Activated CD4-positive, alpha-beta T cell treated with anti-CD3 and anti-CD28 coated beads for 24 hours (primary cell): ENCODE data around the gene NCAM1.

Source experiments
- DNase-seq, 2 donors: peaks; one replicate each; pipeline ENCODE4 v3.0.0-alpha.2; 2020; ENCODE audit warnings: low read depth in 2 of 2

NCAM1 gene

DNA sequence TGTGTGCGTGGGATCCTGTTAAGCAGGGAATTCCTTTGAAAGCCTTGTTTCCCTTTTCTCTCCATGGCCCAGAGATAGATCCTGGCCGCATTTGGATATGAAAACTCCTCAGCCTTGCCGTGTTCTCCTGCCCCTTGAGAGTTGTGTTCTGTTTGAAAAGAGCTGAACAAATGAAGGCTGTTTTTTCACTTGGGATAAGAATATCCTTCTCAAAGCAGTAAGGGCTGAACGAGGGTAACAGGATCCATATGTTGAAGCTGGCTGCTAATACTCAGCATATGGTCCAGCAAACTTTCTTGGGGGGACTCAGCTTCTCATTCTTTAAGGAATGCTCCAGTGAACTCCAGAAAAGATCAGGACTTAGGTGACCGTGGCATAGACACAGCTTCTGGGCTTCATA lies 238.6 kb downstream of the NCAM1 start:
- no peak for DNase-seq

- no peak for DNase-seq
Observed at GRCh38 chr11:113201054-113201818, 240.0 kb downstream of the NCAM1 start.

- DNase-seq = no peak
Observed at GRCh38 chr11:113202431-113202830, 241.2 kb downstream of the NCAM1 start.

DNA sequence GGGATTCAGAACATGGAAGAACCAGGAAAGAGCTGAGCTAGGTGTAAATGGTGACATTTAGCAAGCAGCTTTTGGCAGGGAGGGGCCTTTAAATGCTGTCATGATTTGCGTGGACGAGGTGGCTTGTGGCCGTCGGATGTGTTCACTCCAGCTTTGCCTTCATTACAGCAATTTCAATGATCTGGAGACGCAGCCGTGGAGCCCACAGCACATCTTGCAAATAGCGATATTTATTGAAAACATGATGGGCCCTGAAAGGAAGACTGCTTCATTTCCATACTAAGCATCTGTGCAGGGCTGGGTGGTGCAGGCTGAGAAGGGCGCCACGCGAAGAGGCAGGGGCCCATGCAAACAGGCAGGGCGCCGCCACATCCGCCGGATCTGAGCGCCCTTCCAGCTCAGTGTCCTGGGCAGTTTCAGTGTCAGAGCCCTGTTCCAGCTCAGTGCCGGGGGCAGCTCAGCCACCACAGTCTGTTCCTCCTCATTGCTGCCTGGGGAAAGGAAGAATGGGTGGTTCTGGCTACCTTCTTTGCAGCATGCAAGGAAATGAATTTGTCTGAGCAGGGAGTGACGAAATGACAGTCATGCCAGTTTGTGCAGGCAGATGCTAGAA lies 242.0 kb downstream of the NCAM1 start:
- DNase-seq = no peak

GRCh38 chr11:113204280-113204679 lies 243.1 kb downstream of the NCAM1 start:
- no peak for DNase-seq

DNA sequence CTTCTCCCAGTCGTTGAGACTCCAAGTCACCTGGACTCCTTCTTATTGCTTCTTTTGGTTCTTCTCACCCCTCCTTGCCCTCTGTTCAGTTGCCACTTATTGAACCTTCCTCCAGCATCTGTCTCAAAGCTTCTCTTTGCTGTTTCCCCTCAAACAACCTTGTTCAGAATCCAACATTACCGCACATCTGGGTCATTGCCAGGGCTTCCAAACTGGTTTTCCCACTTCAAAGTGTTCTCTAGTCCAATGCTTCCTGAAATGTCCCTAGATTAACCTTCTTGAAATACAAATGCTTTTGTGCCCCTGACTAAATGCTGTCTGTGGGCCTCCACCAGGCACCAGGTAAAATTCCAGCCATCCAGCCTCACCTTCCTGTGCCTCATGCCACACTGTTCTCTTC lies 252.3 kb downstream of the NCAM1 start:
- DNase-seq = no peak

GRCh38 chr11:113222241-113222640 lies 261.0 kb downstream of the NCAM1 start:
- DNase-seq = no peak

DNA sequence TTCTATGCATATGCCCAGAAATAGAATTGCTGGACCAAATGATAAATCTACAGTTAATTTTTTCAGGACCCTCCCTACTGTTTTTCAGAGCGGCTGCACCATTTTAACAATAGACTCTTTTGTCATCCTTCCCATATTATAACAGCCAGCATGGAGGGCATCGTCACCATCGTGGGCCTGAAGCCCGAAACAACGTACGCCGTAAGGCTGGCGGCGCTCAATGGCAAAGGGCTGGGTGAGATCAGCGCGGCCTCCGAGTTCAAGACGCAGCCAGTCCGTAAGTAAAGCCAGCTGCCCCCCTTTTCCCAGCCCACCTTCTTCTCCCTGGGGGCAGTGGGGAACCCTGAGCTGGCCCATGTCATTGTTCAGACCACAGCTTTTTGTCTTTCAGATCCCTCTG lies 273.7 kb downstream of the NCAM1 start:
- DNase-seq = no peak

DNA sequence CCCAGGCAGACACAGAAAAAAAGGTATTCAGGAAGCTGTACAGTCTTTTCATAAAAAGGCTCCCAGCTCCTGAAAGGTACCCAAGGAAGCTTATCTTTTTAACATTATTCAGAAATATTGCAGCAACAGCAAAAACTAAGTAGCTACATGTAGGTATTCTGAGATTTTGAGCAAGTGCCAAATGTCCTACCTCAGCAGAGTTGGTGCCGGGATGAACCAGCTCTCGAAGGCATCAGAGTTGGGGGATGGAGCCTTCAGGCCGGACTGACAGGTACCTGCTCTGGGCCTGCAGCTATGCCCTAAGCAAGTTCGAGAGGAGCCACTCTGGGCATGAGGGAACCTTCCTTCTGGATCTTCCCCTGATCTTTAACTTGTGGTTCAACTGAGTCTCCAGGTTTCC lies 276.0 kb downstream of the NCAM1 start:
- DNase-seq = no peak

GRCh38 chr11:113238721-113239120 lies 277.5 kb downstream of the NCAM1 start:
- no peak for DNase-seq

DNA sequence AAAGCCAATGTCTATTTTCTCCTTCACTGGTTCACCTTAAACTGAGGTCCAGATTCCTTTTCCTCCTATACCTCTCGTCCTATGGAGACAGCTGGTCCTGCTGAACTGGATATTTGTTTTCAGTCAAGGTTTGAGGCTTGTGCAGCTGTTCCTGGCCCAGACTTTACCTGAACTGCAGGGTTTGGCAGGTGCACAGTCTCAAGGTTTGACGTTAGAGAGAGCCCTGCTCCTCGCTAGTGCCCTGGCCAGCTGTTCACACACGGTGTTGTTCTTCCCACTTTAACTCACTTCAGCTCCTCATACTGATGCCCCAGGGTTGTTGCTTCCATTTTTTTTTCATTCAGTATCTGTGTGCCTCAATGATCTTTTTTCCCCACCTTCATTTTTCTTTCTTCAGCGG lies 279.2 kb downstream of the NCAM1 start:
- DNase-seq = no peak

DNA sequence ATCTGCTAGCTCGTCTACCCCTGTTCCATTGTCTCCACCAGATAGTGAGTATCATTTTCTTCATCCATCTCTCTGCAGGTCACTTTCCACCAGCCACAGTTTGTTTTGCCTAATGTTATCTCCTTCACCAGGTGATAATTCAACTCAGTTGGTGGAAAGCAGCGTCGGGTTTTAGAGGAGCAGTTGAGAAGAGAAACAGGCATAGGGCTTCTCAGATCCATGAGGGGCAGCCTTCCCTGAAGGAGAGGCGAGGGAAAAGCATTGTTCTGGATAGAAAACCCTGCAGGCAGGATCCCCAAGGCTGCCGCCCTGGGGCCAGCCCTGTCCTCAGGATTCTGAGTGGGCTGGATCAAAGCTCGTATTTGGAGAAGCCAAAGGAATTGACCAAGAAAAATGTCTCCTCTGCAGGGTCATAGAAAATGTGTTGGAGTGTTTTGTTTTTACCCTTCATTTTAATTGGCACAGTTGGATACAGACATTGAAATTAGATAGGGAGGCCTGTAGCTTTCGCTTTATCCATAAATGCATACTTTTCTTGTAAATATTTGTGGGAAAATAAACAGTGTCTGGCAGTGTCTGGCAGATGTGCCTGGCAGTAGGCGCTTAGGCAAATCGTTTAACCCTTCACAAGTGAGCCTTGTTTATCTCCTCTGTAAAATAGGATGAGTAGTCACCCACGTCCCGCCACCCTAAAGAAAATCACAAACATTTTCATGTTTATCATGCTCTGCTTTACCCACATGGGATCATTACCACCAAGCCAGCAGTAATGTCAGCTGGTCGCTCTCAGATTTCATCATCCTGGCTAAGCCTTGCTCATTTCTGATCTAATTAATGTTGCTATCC lies 279.8 kb downstream of the NCAM1 start:
- no peak for DNase-seq

DNA sequence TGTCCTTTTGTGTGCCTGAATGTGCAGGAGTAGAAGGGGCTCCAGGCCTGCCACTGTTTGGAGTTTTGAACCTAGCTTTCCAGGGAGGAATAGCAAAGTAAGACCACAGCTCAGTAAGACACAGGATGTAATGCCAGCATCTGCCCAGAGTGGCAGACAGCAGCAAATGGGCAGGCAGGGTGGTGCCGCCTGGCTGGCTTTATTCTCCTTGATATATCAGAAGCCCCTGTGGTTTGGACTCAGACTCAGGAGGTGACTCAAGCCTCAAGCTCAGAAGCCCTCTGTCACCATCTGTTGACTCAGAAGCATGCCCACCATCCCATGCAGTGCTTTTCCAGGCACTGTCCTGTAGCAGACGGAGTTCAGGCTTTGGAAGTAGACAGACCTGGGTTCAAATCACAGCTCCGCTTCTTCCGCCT lies 280.4 kb downstream of the NCAM1 start:
- DNase-seq = no peak

DNA sequence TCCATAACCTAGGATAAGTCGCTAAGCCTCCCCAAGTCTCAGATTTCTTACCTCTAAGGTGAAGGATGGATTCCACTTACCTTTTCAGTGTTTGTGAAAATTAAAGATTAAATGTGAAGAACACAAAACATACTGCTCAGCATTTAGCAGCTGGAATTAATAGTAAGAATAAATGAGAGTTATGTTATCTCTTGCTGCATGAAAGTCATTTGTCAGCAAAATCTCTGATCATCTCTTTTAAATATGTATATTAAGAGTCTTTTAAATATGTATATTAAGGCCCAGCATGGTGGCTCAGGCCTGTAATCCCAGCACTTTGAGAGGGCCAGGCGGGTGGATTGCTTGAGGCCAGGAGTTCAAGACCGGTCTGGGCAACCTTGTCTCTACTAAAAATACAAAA lies 280.8 kb downstream of the NCAM1 start:
- no peak for DNase-seq

GRCh38 chr11:113242767-113243397 lies 281.7 kb downstream of the NCAM1 start:
- DNase-seq = no peak

GRCh38 chr11:113243696-113244095 lies 282.5 kb downstream of the NCAM1 start:
- DNase-seq = no peak

DNA sequence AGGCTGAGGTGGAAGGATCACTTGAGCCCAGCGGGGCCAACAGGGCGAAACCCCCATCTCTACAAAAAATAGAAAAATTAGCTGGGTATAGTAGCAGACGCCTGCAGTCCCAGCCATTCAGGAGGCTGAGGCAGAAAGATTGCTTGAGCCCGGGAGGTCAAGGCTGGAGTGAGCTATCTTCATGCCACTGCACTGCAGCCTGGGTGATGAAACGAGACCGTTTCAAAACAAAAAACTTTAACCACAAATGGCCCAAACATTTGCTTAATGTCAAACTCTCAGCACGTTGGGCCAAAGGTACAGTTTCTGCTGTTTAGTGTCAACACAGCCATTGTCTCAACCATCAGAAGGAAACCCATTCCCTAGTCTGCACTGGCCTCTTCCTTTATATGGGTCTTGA lies 284.0 kb downstream of the NCAM1 start:
- no peak for DNase-seq

DNA sequence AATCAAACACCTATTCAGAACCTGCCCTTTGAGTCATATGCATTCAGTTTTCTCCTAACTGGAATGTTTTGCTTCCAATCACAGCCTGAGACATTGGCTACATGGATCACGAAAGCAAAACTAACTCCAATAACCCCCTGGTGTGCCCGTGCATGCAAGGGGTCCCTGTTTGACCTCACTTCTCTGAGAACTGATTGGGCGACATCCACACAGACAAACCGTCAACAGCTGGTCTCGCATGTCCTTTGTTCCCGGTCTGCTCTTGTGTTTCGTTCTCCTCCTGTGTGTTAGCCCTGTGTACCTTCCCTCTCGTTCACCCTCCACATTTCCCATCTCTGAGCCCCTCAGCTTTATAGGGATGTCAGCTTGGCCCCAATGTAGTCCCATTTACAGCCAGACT lies 286.0 kb downstream of the NCAM1 start:
- no peak for DNase-seq

DNA sequence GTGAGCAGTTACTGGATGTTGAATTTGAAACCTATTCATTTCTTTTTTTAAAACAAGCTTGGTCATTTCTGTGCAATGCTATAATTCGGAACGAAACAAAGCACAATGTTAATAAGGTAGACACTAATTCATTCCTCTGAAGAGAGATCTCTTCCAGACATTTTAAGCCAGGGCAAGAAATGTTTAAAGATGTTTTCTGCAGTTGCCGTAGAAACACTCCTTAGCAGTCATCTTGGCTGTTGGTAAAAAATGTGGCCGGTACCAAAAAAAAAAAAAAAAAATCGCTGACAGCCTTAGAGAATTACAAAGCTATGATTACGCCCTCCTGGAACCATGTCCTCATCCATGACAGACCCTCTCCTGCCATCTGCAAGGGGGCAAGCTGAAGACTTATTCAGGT lies 286.7 kb downstream of the NCAM1 start:
- DNase-seq = no peak

DNA sequence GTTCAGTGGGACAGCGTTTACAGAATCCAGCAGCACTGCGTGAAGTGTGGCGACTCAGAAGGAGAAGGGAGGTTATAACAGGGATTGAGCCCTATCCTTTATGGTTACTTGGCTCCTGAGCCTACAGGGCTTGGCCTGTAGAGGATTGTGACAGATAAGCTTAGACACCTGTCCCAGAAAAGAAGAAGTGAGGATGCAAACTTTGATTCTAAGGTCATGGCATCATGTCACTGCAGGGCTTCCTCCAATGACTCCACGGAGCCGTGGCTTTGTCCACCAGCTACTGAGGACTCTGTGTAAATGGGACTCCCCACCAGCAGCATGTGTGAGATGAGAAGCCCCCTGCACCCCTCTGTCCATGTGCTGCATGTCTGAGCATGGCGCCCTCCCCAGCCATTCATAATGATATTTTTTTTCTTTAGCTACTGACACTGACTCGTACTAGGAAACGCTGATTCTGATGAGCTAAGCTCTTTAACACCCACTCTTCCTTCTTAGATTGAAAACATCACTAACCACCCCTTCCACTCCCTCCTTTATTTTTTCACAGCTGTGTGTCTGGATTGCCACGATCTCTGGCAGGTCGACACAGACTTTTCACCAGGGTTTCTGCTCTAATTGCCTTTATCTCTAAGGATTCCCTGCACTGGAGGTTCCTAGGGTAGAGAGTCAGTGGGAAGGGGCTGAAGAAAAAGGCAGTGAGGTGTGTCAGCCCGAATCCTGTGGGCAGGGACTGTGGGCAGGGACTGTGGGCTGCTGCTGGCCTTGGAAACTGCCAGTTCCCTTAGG lies 287.7 kb downstream of the NCAM1 start:
- no peak for DNase-seq

DNA sequence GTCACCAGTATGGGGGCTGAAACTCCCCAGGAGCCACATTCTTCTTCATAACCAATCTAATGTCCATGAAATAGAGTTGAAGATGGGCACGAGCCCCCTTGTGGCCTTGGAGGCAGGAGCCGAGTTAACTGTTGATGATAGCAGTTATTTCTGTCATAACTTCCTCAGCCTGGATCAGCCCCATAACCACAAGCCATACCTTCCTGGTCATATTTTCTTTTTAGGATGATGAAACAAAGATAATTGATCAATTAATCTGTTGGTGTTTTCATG lies 288.2 kb downstream of the NCAM1 start:
- no peak for DNase-seq

DNA sequence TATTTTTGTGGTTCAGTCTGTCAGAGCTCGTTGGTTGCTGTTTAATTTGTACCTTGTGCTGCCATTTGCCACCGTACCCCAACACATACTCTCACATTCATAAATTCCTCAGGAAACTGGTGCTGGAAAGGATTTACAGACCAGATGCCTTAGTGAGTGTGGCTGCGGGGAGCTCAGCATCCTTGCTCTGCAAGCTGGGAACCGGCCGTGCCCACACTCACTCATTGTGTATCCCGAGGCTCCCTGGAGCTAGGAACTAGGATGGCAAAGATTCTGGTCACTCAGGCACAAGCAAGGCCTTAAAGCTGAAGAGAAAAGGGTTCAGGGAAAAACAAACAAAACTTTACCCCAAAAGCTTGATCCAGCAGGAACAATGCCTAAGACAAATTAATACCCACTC lies 288.6 kb downstream of the NCAM1 start:
- DNase-seq = no peak
